Nephron progenitor cell (in vitro differentiated cells): Measurements from ENCODE around the gene SIRT1.
"Not testable (repeated sequence)": the region's sequence is repeated elsewhere in the genome, so short reads cannot be mapped to it uniquely, and the experiment has no call there.

ENCODE experiments used
- DNase-seq: peaks from one replicate; pipeline ENCODE4 v3.0.0; 2021
- H3K27ac Mint-ChIP-seq: 2 replicates; pipeline ENCODE4 v1.8.0; 2021; ENCODE audit warnings: mild to moderate bottlenecking, moderate library complexity, mixed read lengths
- H3K27me3 Mint-ChIP-seq: 2 replicates; pipeline ENCODE4 v1.8.0; 2021; ENCODE audit warnings: mild to moderate bottlenecking, low read depth, mixed read lengths; ENCODE audit not compliant: poor library complexity
- H3K36me3 Mint-ChIP-seq: 2 replicates; pipeline ENCODE4 v1.8.0; 2021; ENCODE audit warnings: low read depth, mixed read lengths
- H3K4me1 Mint-ChIP-seq: 2 replicates; pipeline ENCODE4 v1.8.0; 2021; ENCODE audit warnings: mixed read lengths
- H3K4me3 Mint-ChIP-seq: 2 replicates; pipeline ENCODE4 v1.8.0; 2021; ENCODE audit warnings: mild to moderate bottlenecking, moderate library complexity, mixed read lengths
- H3K9me3 Mint-ChIP-seq: 2 replicates; pipeline ENCODE4 v1.8.0; 2021; ENCODE audit warnings: mild to moderate bottlenecking, moderate library complexity, mixed read lengths
- TF ChIP-seq, protein P1 (sequence below): fragments of 200-600 bp; sonication (generic); IDR thresholded peaks from 2 replicates; pipeline ENCODE4 v1.5.0; 2021; ENCODE audit warnings: antibody characterized with exemption

SIRT1 gene

DNA sequence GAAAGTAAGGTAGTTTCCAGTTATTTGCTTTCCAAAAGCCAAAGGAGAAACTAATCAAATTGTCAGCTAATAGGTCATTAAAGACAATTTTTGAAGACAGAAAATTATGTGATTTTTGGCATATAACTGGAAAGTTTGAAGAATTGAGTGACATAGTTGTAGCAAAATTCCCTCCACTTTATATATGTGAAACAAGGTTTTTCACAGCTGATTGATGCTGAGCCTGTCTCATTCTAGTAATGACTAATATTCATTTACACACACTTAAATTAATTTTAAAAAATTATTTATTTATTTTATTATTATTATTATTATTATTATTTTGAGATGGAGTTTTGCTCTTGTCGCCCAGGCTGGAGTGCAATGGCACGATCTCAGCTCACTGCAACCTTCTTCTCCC is 16.3 kb upstream of the SIRT1 start:
- Mint-ChIP-seq H3K4me1 (peaks cover 2% of the 10 kb centered on the region), H3K4me3 (no peak overlapping the region), H3K27me3 (peaks cover 12% of the 10 kb centered on the region), H3K27ac (no peak overlapping the region), H3K36me3 (no peaks in the 10 kb centered on the region), H3K9me3 (no peaks in the 10 kb centered on the region)
- no peak for DNase-seq
- TF ChIP-seq, protein P1, sequence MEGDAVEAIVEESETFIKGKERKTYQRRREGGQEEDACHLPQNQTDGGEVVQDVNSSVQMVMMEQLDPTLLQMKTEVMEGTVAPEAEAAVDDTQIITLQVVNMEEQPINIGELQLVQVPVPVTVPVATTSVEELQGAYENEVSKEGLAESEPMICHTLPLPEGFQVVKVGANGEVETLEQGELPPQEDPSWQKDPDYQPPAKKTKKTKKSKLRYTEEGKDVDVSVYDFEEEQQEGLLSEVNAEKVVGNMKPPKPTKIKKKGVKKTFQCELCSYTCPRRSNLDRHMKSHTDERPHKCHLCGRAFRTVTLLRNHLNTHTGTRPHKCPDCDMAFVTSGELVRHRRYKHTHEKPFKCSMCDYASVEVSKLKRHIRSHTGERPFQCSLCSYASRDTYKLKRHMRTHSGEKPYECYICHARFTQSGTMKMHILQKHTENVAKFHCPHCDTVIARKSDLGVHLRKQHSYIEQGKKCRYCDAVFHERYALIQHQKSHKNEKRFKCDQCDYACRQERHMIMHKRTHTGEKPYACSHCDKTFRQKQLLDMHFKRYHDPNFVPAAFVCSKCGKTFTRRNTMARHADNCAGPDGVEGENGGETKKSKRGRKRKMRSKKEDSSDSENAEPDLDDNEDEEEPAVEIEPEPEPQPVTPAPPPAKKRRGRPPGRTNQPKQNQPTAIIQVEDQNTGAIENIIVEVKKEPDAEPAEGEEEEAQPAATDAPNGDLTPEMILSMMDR = no peak

- H3K27me3 Mint-ChIP-seq = peaks cover 4% of the 10 kb centered on the region
- H3K4me1 Mint-ChIP-seq = no peaks in the 10 kb centered on the region
- no peak for DNase-seq
- H3K27ac Mint-ChIP-seq = no peak overlapping the region
- no peak overlapping the region for H3K4me3 Mint-ChIP-seq
- no peaks in the 10 kb centered on the region for H3K9me3 Mint-ChIP-seq
- H3K36me3 Mint-ChIP-seq = no peaks in the 10 kb centered on the region
- TF ChIP-seq, protein P1 = no peak
Observed at GRCh38 chr10:67869996-67870395, 14.5 kb upstream of the SIRT1 start.

DNA sequence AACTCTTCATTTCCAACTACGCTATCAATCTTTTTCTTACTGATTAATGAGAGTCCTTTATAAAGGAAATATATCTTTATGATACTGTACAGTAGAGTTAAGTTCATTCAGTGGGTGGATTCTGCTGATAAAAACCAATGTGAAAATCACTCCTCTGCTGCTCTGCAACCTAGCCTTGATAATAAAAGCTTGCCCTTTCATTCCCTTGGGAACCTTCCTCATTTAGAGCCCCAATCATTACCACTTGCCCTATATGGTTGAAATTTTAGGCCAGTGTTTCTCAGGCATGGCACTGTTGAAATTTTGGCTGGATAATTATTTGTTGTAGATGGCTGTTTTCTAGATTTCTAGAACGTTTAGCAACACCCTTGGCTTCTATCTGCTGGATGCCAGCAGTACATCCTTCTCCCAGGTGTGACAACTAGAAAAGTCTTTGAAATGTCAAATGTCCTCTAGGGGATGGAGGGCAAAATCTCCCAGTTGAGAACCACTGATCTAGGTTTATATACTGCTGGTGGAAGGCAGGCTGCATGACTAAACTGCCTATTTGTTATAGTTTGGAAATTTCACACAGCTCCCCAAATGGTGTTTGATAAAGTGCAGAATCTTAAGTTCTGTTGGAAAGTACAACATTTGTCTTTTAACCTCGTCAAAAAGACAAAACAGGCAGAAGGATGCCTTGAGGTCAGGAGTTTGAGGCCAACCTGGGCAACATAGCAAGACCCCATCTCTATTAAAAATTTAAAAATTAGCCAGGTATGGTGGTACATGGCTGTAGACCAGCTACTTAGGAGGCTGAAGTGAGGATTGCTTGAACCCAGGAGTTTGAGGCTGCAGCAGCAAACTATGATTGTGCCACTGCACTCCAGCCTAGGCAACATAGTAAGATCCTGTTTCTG is 8.9 kb upstream of the SIRT1 start:
- peaks cover 11% of the 10 kb centered on the region for H3K4me1 Mint-ChIP-seq
- no peaks in the 10 kb centered on the region for H3K36me3 Mint-ChIP-seq
- no peak overlapping the region for H3K4me3 Mint-ChIP-seq
- TF ChIP-seq, protein P1 = no peak
- no peaks in the 10 kb centered on the region for H3K9me3 Mint-ChIP-seq
- DNase-seq = no peak
- H3K27me3 Mint-ChIP-seq = peaks cover 6% of the 10 kb centered on the region
- peak overlapping the region; percentile 16 for H3K27ac Mint-ChIP-seq

- not testable (repeated sequence) for H3K4me3 Mint-ChIP-seq, H3K9me3 Mint-ChIP-seq, DNase-seq, H3K27me3 Mint-ChIP-seq, H3K36me3 Mint-ChIP-seq, H3K27ac Mint-ChIP-seq
- H3K4me1 Mint-ChIP-seq = peaks cover 11% of the 10 kb centered on the region
Observed at GRCh38 chr10:67877421-67877820, 7.0 kb upstream of the SIRT1 start.

DNA sequence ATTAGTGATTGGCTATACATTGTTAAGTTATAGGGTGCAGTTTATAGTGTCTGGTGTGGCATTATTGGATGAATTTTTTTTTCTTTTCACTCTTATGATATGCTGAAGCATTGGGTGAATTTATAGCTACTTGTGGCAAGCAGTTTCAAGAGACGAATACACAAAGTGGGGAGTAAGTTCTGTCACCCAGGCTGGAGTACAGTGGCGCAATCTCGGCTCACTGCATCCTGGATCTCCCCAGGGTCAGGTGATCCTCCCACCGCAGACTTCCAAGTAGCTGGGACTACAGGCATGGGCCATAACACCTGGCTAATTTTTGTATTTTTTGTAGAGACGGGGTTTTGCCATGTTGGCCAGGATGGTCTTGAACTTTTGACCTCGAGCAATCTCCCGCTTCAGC is 6.3 kb upstream of the SIRT1 start:
- H3K4me3 Mint-ChIP-seq = no peak overlapping the region
- DNase-seq = no peak

DNA sequence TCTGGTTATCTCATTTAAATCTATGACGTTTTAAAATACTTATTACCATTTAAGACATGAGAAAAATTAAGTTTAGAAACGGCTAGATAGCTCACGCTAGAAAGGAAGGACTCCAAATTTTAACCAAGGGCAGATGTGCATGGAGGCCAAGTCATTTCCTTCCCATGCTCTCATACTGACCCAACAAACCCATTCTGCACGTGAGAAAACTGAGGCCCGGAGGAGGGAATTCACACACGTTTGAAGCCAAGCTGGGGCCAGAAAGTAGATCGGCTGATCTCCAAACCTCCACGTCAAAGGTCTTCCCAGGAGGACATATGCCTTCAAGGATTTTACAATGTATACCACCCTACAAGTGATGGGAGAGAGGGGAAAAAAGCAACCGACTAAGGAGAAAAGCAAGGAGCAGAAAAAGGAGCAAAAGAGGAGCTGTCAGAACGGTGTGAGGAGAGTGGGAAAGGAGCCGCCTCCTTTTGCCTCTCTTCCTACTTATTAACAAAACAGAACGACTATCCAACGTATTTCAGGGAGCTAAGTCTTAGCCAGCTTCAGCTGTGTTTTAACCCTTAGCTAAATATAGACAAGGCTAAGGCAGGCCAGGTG is 645 bp upstream of the SIRT1 start:
- H3K36me3 Mint-ChIP-seq = peaks cover 20% of the 10 kb centered on the region
- peak overlapping the region; percentile 98 for H3K27ac Mint-ChIP-seq
- no peak for DNase-seq
- no peaks in the 10 kb centered on the region for H3K9me3 Mint-ChIP-seq
- peaks cover 3% of the 10 kb centered on the region for H3K27me3 Mint-ChIP-seq
- TF ChIP-seq, protein P1 = no peak
- H3K4me1 Mint-ChIP-seq = peaks cover 22% of the 10 kb centered on the region
- H3K4me3 Mint-ChIP-seq = peak overlapping the region; percentile 96

More for the DNA sequence above, 6.3 kb upstream of the SIRT1 start:
- peaks cover 11% of the 10 kb centered on the region for H3K4me1 Mint-ChIP-seq
- H3K27ac Mint-ChIP-seq = no peak overlapping the region
- no peaks in the 10 kb centered on the region for H3K36me3 Mint-ChIP-seq
- TF ChIP-seq, protein P1 = no peak
- peaks cover 6% of the 10 kb centered on the region for H3K27me3 Mint-ChIP-seq
- no peaks in the 10 kb centered on the region for H3K9me3 Mint-ChIP-seq
